ENCODE data around the gene SCD5.

The SCD5 gene

DNA sequence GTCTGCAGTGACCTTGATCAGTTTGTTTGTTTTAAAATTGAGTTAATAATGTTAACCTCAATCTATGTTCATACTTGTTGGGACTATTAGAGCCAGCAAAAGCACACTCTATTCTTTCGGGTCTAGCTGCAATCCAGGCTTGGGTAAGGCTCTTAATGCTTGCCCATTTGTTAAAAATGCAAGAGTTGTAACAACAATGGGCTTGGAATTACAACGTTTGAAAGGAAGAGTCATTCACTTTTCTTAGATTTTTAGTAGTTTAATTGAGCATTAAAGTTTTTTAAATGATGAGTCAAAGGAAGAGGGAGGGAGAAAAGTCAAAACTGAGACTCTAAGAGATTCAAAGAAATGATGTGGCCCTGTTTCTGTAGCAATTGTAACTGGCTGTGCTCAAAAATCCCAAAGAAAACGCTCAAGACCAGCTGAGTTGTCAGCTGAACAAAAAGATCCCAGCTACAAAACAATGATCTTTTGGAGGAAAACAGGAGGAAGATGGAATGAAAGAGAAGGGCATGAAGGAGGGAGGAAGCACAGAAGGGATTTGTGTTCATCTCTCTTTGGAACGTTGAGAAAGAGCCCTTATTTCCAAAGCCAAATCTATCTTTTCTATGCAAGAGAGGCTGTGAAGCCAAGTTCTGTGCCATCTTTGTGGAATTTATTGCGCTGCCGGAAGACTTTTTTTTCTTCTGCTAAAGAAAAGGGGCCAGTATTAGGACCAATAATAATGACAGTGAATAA is 5.5 kb downstream of the SCD5 start:
- no peak for DNase-seq

DNA sequence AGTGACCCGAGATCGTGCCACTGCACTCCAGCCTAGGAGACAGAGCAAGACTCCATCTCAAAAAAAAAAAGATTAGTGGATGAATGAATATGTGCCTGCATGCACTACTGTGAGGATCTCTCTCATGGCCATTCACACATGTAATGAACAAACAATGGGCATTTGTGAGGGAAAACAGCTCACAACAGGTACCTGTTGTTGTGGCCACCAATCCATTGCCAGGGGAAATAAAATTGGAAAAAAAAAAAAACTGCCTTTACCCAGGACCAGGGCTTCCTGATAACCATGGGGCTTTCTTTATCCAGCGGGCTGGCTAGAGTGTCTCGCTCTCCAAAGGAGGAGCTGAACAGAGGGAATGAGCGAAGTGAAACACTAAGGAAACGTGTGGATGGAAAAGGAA is 7.4 kb downstream of the SCD5 start:
- DNase-seq: no peak

DNA sequence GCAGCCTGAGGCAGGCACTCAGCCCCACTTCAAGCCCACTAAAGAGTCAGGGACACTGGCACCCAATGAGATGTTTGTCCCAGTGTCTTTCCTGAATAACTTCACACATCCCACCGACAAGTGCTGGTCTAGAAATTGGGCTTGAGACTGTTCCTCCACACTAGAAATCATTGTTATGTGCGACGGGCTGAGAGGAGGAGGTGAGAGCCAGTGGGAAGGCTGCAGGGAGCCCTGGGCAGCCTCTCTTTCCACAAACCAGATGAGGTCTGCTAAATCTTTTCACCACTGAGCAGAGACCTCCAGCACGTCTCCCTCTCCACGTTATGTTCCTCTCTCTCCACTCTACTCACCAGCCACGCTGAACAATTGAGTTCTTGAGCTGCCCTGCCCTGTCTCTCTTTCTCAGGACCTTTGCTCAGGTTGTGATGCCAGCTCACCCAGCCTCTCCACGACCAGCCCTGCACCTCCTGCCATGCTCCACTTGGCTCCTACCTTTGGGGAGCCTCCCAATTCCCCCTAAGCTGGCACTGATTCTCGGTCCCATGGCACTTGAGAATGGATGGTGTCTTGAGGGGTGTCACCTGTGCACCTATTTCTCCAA is 8.4 kb downstream of the SCD5 start:
- DNase-seq: no peak

DNA sequence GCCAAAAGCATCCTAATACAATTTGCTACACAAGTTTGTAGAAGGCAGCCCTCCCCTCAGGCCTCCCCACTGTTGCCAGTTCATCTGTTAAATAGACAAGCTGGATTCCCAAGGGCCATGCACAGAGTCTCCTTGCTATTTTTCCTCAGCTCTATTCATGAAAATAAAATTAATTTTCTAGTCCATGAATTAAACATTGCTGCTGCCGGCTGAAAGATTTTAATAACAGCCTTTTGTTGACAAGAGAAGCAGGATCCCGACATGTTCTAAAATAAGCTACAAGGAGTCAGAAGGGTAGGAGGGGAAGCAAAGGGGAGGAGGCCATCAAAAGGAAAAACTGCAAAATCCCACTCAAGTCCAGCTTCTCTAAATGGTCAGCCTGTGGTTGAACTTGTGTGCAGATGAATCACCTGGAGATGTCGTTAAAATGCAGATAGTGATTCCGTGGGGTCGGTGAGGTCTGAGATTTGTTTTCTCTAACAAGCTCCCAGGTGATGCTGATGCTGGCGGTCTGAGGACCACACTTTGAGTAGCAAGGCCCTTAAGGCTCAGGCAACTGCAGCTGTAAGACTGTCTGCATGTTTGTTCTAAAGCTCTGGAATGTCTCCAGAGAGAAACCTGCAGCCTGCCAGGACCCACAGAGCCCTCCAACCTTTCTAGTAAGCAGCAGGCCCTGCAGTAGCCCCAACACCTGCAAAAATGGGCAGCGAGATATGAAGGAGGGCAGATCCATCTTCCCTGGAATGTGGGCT is 9.4 kb downstream of the SCD5 start:
- DNase-seq: no peak

DNA sequence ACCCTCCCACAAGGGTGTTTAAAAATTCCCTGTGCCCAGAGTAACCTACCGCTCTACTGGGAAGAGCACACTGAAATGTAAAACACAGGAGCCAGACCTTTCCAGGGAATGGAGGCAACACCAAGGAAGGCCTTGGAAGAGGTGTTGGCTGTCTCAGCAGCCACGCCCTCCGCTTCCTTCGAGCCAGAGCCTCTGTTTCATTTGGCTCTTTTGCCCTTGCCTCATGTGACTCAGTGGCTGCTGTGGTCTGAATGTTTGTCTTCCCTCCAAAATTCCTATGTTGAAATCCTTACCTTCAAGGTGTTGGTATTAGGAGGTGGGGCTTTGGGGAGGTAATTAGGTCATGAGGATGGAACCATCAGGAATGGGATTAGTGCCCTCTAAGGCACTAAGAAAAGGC is 11.3 kb downstream of the SCD5 start:
- no peak for DNase-seq

DNA sequence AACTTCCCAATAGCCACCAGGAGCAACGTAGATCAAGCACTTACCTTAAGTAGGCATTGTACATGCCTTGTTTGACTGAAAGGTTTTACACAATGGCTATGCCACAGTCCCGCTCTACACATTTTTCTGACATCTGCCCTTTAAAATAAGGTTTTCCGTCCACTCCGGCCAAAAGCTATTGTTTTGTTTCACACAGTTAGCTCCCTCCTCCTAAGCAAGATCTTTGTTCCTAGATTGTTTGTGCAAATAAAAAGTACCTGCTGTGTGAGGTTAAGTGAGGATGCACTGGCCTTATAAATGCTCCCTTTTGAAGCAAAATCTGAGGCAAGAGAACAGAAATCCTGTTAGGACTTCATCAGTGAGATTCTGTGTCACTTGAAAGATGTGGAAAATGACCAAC is 11.8 kb downstream of the SCD5 start:
- DNase-seq: no peak

DNA sequence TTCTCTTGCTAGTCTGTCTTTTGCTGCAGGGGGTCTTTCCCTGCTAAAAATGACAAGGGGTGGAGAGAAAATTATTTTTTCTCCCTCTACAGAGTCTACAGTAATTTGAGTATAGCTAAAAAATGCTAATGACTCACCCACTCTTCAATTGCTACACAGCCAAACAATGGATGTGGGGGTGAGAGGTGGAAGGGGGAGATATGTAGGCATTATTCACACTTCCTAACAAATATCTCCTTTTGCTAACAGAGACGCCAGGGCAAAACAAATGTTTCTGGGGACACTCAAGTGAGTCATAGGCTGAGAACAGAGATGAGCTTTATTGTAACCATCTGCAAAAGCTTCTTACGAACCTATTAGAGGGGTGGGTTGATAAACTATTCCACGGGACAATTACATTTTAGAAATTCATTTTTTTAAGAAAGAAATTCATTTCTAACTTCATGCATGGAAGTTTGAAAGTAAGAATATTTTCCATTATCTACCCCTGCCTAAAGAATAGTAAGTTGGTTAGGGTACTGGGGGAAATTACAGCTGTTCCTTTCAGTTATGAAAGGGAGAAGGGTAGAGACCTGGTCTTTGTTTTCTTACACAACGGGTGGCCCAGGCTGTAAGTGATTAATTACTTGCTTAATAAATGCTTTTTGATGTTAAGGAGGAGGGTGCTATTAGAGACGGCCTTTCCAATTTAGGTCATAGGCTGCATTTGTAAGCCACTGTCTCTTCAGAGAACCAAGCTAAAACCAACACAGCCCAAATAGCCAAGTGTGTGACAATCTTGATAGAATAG is 12.8 kb downstream of the SCD5 start:
- no peak for DNase-seq

DNA sequence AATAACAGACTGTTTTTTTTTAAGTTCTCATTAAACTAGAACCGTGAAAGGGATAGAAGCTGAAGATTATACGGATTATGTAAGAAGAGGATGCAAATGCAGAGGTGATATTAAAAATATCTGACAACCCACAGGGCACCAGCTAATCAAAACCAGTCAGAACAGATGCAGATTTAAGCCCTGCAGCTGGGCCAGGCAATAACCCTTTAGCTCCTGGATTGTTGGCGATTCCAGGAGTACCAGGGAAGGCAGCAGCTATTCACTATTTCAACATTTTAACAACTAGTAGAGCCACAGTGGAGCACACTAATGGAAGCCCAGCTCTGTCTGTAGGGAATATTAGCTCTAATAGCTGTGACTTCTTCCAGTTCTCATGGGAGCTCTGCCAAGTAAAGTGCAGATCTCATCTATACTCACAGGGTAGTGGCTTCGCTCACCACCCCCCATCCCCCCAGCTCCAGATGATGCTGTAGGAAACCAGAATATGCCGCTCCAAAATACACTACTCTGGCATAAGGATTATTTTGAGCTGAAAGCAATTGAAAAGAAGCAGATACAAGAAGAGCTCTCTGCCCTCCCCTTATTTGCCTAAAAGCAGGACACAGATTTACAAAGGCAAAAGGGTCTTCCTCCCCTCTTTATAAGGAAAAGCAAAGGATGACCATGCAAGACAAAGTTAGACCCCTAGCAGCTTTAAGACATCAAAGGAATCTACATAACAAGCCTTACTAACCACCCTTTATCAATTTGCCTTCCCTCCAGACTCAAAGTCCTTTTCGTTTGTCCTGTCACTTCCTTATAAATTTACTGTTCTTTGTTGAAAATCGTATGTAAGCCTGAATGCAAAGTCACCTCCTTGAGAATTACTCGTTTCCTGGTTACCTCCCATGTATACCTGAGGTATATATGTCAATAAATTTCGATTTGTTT is 13.7 kb downstream of the SCD5 start:
- DNase-seq: no peak

DNA sequence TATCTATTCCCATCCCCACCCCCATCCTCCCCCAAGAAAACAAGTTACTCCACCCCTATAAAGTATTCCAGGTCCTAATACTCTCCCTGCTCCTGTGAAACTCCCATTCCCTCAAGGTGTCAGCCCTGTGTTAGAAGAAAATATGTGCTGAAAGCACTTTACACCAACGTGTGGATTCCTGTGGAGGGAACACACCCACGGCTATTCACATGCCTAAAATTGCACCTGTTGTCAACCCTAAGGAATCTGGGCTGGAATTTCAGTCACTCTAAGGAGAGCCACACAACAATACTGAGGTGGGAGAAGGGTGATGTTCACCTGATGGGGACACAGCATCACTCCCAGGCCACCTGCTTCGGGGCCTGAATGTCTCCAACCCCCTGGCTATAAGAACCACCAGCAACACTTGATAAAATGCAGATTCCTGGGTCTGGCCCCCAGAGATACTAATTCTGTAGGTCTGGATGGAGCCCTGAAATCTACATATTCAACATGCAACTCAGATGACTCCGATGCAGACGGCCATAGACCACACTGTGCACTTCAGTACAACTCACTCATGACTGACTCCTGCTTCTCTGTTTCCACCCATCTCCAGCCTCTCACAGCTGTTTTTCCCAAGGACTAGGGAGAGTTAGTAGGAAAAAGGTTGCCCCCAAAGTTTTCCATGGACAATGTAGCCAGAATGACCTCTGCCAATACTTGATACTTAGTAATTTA is 15.8 kb downstream of the SCD5 start:
- no peak for DNase-seq

DNA sequence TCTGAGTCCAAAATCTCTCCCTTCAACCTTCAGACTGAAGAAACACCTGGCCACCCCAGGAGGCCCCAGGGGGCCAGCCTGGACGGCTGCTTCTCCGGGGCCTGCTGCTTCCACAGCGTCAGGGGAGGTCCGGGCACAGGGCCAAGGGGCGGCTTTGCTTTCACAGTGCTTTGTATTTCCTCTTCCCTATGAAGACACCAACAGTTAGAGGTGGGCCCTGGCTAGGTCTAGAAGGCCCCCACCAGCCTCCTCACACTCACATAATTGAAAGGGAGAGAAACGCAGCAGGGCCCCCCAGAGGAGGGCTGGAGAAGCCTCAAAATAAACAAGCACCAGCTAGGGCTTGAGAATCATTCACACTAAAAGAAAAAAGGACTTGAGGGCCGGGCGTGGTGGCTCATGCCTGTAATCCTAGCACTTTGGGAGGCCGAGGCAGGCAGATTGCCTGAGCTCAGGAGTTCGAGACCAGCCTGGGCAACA is 17.8 kb downstream of the SCD5 start:
- DNase-seq: no peak

DNA sequence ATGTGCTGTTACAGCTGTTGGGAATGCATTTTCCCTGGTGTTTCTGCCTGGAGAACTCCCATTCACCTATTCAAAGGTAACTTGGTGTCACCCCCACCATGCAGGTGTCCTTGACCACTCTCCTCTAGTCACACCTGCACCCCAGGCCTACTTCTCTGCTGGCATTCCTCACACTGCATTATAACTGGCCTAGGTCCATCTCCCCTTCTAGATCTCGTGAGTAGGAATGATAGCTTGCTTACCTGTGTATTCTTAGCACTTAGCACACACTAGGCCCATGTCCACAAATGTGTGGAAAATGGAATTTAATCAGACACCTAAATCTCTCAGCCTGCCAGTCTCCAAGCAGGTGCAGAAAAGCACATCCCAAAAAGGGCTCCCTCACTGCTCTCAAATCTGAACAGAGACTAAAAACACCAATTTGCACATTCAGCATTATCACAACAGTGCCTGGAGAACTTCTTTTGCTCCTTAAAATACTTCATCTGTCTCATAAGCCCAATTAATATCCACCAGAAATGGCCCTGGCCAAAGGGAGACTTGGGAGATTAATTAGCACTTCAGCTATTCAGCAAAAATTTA is 18.3 kb downstream of the SCD5 start:
- DNase-seq: no peak

DNA sequence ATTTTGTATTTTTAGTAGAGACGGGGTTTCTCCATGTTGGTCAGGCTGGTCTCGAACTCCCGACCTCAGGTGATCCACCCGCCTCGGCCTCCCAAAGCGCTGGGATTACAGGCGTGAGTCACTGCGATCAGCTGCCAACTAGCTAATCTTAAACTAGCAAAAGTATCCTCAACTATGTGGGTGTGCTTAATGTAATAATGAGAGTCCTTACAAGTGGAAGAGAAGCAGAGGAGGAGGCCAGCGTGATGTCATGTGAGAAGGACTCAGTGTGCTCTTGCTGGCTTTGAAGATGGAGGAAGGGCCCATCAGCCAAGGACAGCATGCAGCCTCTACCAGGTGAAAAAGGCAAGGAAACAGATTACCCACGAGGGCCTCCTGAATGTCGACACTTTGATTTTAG is 19.6 kb downstream of the SCD5 start:
- DNase-seq: no peak

DNA sequence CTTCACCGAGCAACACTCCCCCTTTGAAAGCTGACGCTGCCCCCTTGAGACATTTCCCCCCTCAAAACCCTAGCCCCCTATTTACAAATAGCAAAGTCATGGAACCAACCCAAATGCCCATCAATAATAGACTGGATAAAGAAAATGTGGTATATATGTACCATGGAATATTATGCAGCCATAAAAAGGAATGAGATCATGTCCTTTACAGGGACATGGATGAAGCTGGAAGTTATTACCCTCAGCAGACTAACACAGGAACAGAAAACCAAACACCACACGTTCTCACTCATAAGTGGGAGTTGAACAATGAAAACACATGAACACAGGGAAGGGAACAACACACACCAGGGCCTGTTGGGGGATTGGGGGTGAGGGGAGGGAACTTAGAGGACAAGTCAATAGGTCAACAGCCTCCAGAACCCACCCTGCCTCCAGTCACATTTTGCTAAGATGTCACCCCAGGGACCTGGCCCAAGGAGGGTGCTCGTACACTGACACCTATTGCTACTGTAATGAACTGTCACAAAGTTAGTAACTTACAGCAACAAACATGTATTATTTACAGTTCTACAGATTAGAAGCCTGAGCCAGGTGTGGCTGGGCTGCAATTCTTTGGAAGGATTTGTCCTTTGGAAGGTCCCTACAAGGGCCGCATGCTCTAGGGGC is 20.6 kb downstream of the SCD5 start:
- no peak for DNase-seq

DNA sequence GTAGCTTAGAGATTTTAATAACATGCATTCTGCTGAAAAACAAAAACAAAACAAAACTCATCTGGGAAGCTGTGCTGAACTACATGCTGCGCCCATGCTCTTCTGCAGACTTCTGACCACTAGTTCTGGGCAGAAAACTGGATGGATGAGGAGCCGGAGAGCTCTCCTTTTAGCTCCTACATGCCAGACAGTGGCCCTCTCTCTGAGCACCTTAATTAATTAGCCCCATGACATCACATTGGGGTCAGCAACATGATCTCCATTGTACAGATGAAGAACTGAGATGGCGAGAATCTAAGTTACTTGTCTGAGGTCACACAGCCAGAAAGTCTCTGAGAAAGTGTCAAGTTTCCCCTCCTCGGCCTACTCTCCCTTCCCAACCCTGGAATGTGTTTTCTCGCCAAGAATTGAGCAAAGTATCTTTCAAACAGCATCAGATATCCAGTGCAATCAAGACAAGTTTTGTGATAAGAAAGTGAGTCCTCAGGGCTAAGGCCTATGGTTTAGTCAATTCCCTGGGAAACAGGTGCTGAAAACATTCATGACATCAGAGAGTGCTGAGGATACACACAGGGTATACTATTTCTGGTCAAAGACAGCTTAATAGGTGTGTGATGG is 21.6 kb downstream of the SCD5 start:
- no peak for DNase-seq

DNA sequence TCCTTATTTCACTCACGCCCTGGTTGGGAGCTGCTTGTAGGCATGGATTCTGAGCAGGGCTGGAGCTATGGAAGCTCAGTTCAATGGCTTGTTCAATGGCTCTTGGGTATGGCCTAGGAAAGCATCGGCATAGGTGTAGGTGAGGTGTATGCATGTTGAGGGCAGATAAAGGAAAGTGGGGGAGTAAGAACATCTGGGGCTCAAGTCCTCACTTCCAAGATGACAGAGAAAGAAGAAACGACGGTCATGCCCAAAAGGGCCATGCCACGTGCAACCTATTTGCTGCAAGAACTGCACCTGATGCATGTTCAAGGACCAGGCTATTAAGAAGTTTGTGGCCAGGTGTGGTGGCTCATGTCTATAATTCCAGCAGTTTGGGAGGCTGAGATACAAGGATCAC is 23.4 kb downstream of the SCD5 start:
- no peak for DNase-seq

DNA sequence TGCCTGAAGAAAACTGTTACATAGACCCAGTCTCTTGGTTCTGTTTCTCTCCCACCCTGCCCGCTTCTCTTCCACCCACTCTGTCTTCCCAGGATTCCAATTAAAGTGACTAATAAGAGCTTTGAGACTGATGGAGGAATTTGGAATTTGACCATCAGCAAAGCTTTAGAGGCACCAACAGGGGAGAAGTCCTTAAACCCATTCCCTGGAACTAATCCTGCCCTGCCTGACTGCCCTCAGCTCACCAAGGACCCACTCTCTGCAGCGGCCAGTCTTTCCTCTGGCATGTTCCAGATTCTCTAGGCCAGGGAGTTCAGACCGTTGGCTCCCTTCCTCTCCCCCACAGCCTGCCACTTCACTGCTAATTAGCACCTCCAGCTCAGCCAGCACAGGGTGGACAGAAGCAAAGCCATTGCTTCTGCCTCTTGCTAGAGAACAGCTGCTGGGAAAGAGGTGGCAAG is 23.9 kb downstream of the SCD5 start:
- DNase-seq: no peak

DNA sequence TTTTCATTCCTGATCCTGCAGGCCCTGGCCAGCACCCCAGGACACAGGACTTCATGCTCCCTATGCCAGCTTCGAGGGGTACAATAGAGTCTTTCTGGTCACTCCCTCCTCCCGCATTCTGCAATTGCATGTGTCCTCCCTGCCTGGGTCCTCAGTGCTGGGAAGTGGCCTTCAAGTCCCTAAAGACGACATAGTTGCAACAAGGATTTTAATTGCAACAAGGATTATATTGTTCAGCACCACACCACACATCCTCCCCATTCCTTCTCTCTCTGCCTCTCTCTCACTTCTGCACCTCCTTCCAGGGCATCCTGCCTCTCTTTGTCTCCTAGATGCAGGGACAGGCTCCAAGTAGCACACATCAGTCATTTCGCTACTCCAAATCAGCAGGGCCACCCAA is 25.5 kb downstream of the SCD5 start:
- DNase-seq: no peak

DNA sequence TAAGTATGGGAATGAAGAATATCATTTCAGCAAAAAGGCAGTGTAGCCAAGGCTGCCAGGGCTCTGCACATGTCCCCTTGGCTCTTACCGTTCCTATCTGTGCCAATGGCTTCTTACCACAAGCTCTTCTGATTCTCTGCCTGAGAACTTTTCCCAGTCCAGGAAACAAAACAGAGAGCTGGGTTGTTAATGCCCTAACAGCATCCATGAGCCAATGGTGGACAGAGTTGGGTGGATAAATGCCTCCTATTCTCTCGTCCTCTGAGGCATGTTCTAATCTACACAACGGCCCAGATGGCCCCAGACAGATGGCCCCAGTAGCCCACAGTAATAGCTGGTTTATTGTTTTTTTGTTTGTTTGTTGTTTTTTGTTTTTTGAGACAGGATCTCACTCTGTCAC is 28.0 kb downstream of the SCD5 start:
- no peak for DNase-seq

DNA sequence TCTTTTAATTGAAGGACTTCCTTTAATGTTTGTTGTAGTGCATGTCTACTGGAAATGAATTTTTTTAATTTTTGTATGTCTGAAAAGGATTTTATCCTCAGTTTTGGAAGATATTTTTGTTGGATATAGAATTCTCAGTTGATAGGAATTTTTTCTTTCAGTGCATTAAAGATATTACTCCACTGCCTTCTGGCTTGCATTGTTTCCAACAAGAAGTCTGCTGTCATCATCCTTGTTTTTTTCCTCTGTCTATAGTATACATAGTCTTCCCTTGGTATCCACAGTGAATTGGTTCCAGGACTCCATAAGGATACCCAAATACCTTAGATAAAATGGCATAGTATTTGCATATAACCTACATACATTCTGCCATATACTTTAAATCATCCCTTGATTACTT is 33.5 kb downstream of the SCD5 start:
- DNase-seq: no peak

DNA sequence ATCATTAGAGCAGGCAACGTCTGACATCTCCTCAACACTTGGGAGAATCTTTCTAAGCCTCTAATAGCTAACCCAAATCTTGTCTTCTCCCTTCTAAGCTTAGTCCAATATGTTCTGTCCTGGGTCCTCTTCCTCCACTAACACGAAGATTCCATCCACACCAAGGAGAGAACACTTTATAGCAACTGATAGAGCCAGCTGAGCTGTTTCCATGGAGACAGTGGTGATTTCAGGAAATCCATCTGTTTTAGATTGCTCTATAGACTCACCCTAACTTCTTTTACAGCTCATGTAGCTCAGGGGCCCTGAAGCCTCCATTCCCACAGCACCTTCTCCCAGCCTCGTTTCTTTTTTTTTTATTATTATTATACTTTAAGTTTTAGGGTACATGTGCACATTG is 37.4 kb downstream of the SCD5 start:
- DNase-seq: no peak
